Measurements from ENCODE around the gene EPHA7. TPM values are rescaled to one million over a fixed set of nuclear protein-coding genes. Genes with fewer than 3 reads are reported as not detected.

Gene EPHA7
- total RNA-seq, 1 donor from 2014 or later, result 0.40 TPM

GRCh38 chr6:93210908-93211307 is 208.5 kb downstream of the EPHA7 start:
- DNase-seq (ENCODE audit: low read depth), result no peak
- no peak overlapping the region for H3K4me3 ChIP-seq (ENCODE audit: low read depth, low read length)
- no peak for TF ChIP-seq CTCF (conservative IDR thresholded peaks at IDR 0.05; ENCODE audit: low read depth, low read length)

GRCh38 chr6:93209358-93209757 is 210.0 kb downstream of the EPHA7 start:
- H3K4me3 ChIP-seq (ENCODE audit: low read depth, low read length), result no peak overlapping the region
- no peak for DNase-seq (ENCODE audit: low read depth)
- TF ChIP-seq CTCF (conservative IDR thresholded peaks at IDR 0.05; ENCODE audit: low read depth, low read length), result no peak

GRCh38 chr6:93196406-93196970 is 222.9 kb downstream of the EPHA7 start:
- TF ChIP-seq CTCF (conservative IDR thresholded peaks at IDR 0.05; ENCODE audit: low read depth, low read length), result no peak
- no peak for DNase-seq (ENCODE audit: low read depth)
- no peak overlapping the region for H3K4me3 ChIP-seq (ENCODE audit: low read depth, low read length)

DNA sequence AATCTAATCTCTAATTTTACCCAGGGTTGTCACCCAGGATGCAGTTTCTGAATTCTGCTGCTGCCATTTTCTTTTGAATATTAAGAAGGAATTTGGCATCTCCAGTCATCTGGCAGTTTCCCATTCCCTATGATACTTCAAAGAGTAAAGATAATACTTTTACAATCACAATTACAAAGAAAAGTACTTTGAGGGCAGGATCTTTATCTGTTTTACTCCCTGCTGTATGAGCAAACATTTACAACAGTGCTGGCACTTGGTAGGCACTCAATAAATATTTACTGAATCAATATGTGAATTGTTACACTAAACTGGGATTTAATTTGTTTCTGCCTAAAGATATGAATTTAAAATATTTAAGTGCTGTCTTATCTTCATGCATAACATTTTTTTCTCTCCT is 224.9 kb downstream of the EPHA7 start:
- no peak overlapping the region for H3K4me3 ChIP-seq (ENCODE audit: low read depth, low read length)
- TF ChIP-seq CTCF (conservative IDR thresholded peaks at IDR 0.05; ENCODE audit: low read depth, low read length), result no peak

DNA sequence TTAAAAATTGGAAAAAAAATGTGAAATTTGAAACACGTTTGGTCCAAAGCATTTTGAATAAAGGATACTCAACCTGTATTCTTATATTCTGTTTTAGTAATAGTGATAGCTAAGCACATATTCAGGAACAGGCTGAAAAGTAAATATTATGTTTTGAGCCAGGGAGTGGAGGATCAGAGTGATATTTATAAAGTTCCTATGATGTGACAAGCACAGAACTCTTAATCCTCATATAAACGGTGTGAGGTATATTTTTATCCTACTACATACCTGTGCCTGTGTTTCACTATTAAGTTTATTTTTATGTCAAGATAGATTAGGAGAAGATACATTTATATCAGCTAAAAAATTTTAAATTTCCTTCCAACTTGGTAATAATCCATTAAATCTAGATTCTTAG is 225.5 kb downstream of the EPHA7 start:
- H3K4me3 ChIP-seq (ENCODE audit: low read depth, low read length), result no peak overlapping the region
- no peak for TF ChIP-seq CTCF (conservative IDR thresholded peaks at IDR 0.05; ENCODE audit: low read depth, low read length)
- no peak for DNase-seq (ENCODE audit: low read depth)

More for the DNA sequence above, 224.9 kb downstream of the EPHA7 start:
- no peak for DNase-seq (ENCODE audit: low read depth)
